Calu3 (cell line): ENCODE measurements around the gene SORBS1. TPM values are rescaled to one million over a fixed set of nuclear protein-coding genes. Genes with fewer than 3 reads are reported as not detected.

Source experiments
- BruUV-seq: library from RNA; stranded (reverse); fragments of 400-500 nt; replicated peaks from 2 replicates; lab custom pipeline; 2021; lab: Mats Ljungman, UMichigan
- CTCF ChIA-PET: fragments of 300-600 bp; sonication (Branson Sonifier 250); formaldehyde crosslinking; loops from one replicate; lab custom pipeline; 2022; ENCODE audit warnings: antibody characterized with exemption; lab: Charles Lee
- DNase-seq: peaks from one replicate; pipeline ENCODE4 v3.0.0; 2022
- H3K27ac Mint-ChIP-seq: one replicate; pipeline ENCODE4 v1.8.0; 2022; ENCODE audit warnings: mixed read lengths; ENCODE audit not compliant: unreplicated experiment
- H3K27me3 Mint-ChIP-seq: one replicate; pipeline ENCODE4 v1.8.0; 2022; ENCODE audit warnings: mixed read lengths; ENCODE audit not compliant: unreplicated experiment
- H3K36me3 Mint-ChIP-seq: one replicate; pipeline ENCODE4 v1.8.0; 2022; ENCODE audit warnings: mild to moderate bottlenecking, moderate library complexity, mixed read lengths; ENCODE audit not compliant: insufficient read depth, unreplicated experiment
- H3K4me1 Mint-ChIP-seq: one replicate; pipeline ENCODE4 v1.8.0; 2022; ENCODE audit warnings: mild to moderate bottlenecking, low read depth, mixed read lengths; ENCODE audit not compliant: unreplicated experiment
- H3K4me3 Mint-ChIP-seq: one replicate; pipeline ENCODE4 v1.8.0; 2022; ENCODE audit warnings: mild to moderate bottlenecking, low read depth, moderate library complexity, mixed read lengths; ENCODE audit not compliant: unreplicated experiment
- H3K9me3 Mint-ChIP-seq: one replicate; pipeline ENCODE4 v1.8.0; 2022; ENCODE audit warnings: low read depth, mixed read lengths; ENCODE audit not compliant: unreplicated experiment
- intact Hi-C: fragments of 100-400 bp; cut with micrococcal nuclease; formaldehyde crosslinking; loops from one replicate; pipeline ENCODE4 v1.10.0; 2022; ENCODE audit not compliant: unreplicated experiment
- total RNA-seq: library from RNA; stranded (reverse); gene quantifications from 2 replicates; pipeline ENCODE4 v1.2.3, GENCODE V29; 2022
- TF ChIP-seq, protein P1 (sequence below): fragments of 200-600 bp; IDR thresholded peaks from one replicate; pipeline ENCODE4 v1.8.0; 2022; ENCODE audit warnings: antibody characterized with exemption; ENCODE audit not compliant: unreplicated experiment

The SORBS1 gene
- total RNA-seq, 1 experiment from 2014 or later = 2.8 TPM

- H3K27me3 Mint-ChIP-seq = no peaks in the 10 kb centered on the region
- CTCF ChIA-PET = no interaction called here
- H3K9me3 Mint-ChIP-seq = no peaks in the 10 kb centered on the region
- TF ChIP-seq, protein P1, sequence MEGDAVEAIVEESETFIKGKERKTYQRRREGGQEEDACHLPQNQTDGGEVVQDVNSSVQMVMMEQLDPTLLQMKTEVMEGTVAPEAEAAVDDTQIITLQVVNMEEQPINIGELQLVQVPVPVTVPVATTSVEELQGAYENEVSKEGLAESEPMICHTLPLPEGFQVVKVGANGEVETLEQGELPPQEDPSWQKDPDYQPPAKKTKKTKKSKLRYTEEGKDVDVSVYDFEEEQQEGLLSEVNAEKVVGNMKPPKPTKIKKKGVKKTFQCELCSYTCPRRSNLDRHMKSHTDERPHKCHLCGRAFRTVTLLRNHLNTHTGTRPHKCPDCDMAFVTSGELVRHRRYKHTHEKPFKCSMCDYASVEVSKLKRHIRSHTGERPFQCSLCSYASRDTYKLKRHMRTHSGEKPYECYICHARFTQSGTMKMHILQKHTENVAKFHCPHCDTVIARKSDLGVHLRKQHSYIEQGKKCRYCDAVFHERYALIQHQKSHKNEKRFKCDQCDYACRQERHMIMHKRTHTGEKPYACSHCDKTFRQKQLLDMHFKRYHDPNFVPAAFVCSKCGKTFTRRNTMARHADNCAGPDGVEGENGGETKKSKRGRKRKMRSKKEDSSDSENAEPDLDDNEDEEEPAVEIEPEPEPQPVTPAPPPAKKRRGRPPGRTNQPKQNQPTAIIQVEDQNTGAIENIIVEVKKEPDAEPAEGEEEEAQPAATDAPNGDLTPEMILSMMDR = no peak
- no peak overlapping the region for H3K4me3 Mint-ChIP-seq
- no peak for DNase-seq
- intact Hi-C loops = no loop called here
- no peak overlapping the region for H3K27ac Mint-ChIP-seq
- peaks cover 10% of the 10 kb centered on the region for H3K4me1 Mint-ChIP-seq
- BruUV-seq = no TSS peak
- H3K36me3 Mint-ChIP-seq = no peaks in the 10 kb centered on the region
These were observed 119.6 kb downstream of the SORBS1 start for GRCh38 chr10:95441547-95441923.

- CTCF ChIA-PET = no interaction called here
- no TSS peak for BruUV-seq
- no peak overlapping the region for H3K4me3 Mint-ChIP-seq
These were observed 120.2 kb downstream of the SORBS1 start for GRCh38 chr10:95440756-95441546.

GRCh38 chr10:95440038-95440725 lies 121.0 kb downstream of the SORBS1 start:
- Mint-ChIP-seq H3K27ac (no peak overlapping the region), H3K36me3 (no peaks in the 10 kb centered on the region), H3K9me3 (no peaks in the 10 kb centered on the region), H3K27me3 (no peaks in the 10 kb centered on the region), H3K4me1 (peaks cover 3% of the 10 kb centered on the region), H3K4me3 (no peak overlapping the region)
- CTCF ChIA-PET = no interaction called here
- TF ChIP-seq, protein P1 = no peak
- intact Hi-C loops = no loop called here
- no TSS peak for BruUV-seq
- no peak for DNase-seq

More at GRCh38 chr10:95440756-95441546, 120.2 kb downstream of the SORBS1 start:
- no peaks in the 10 kb centered on the region for H3K36me3 Mint-ChIP-seq
- TF ChIP-seq, protein P1 = no peak
- no peak overlapping the region for H3K27ac Mint-ChIP-seq
- H3K4me1 Mint-ChIP-seq = peaks cover 10% of the 10 kb centered on the region
- intact Hi-C loops = no loop called here
- DNase-seq = no peak
- H3K9me3 Mint-ChIP-seq = no peaks in the 10 kb centered on the region
- H3K27me3 Mint-ChIP-seq = no peaks in the 10 kb centered on the region

- BruUV-seq = no TSS peak
- CTCF ChIA-PET = no interaction called here
- H3K36me3 Mint-ChIP-seq = no peaks in the 10 kb centered on the region
- no peaks in the 10 kb centered on the region for H3K9me3 Mint-ChIP-seq
- no peak overlapping the region for H3K27ac Mint-ChIP-seq
- H3K4me3 Mint-ChIP-seq = no peak overlapping the region
- TF ChIP-seq, protein P1 = no peak
- intact Hi-C loops = no loop called here
- no peaks in the 10 kb centered on the region for H3K4me1 Mint-ChIP-seq
- peaks cover 7% of the 10 kb centered on the region for H3K27me3 Mint-ChIP-seq
- no peak for DNase-seq
These were observed 122.4 kb downstream of the SORBS1 start for GRCh38 chr10:95438781-95439180.
